Hepatocyte (in vitro differentiated cells): Measurements from ENCODE around the gene RNF4. TPM values are rescaled to one million over a fixed set of nuclear protein-coding genes. Genes with fewer than 3 reads are reported as not detected.

ENCODE experiments used
- DNase-seq: peaks from one replicate; pipeline ENCODE4 v3.0.0-alpha.2; 2016; ENCODE audit warnings: low spot score
- H2AFZ ChIP-seq: fragments of 200-600 bp; sonication (generic); 2 replicates; pipeline ENCODE4 v1.6.0; 2016; ENCODE audit warnings: antibody characterized with exemption, mild to moderate bottlenecking
- H3K27ac ChIP-seq: fragments of 200-600 bp; sonication (generic); 2 replicates; pipeline ENCODE4 v1.5.1; 2016; ENCODE audit warnings: mild to moderate bottlenecking
- H3K27me3 ChIP-seq: fragments of 200-600 bp; sonication (generic); 2 replicates; pipeline ENCODE4 v1.6.1; 2016
- H3K36me3 ChIP-seq: fragments of 200-600 bp; sonication (generic); replicated peaks from 2 replicates; pipeline ENCODE4 v1.5.1; 2016; ENCODE audit warnings: low read depth; ENCODE audit not compliant: insufficient read depth
- H3K4me1 ChIP-seq: fragments of 200-600 bp; sonication (generic); 2 replicates; pipeline ENCODE4 v1.5.1; 2016; ENCODE audit warnings: mild to moderate bottlenecking, moderate library complexity; ENCODE audit not compliant: insufficient read depth
- H3K4me2 ChIP-seq: fragments of 200-600 bp; sonication (generic); 2 replicates; pipeline ENCODE4 v1.6.0; 2016
- H3K4me3 ChIP-seq: fragments of 200-600 bp; sonication (generic); 2 replicates; pipeline ENCODE4 v1.5.1; 2016; ENCODE audit warnings: mild to moderate bottlenecking
- H3K79me2 ChIP-seq: fragments of 200-600 bp; sonication (generic); 2 replicates; pipeline ENCODE4 v1.6.0; 2017; ENCODE audit warnings: mild to moderate bottlenecking
- H3K9me2 ChIP-seq: fragments of 200-600 bp; sonication (generic); replicated peaks from 2 replicates; pipeline ENCODE4 v1.6.0; 2017; ENCODE audit warnings: mild to moderate bottlenecking; ENCODE audit not compliant: insufficient read depth
- H3K9me3 ChIP-seq: fragments of 200-600 bp; sonication (generic); 2 replicates; pipeline ENCODE4 v1.5.1; 2016; ENCODE audit warnings: low read depth, mild to moderate bottlenecking
- H4K20me1 ChIP-seq: fragments of 200-600 bp; sonication (generic); 2 replicates; pipeline ENCODE4 v1.6.0; 2016; ENCODE audit warnings: mild to moderate bottlenecking; ENCODE audit not compliant: insufficient read depth, poor library complexity, severe bottlenecking
- EZH2 ChIP-seq: fragments of 200-600 bp; sonication (generic); IDR thresholded peaks from 2 replicates; pipeline ENCODE4 v1.6.1; 2016; ENCODE audit warnings: antibody characterized with exemption, mild to moderate bottlenecking, borderline replicate concordance
- EZH2phosphoT487 ChIP-seq: fragments of 200-600 bp; sonication (generic); IDR thresholded peaks from one replicate; pipeline ENCODE4 v1.6.1; 2018; ENCODE audit warnings: antibody characterized with exemption, mild to moderate bottlenecking, low read depth, moderate library complexity; ENCODE audit not compliant: unreplicated experiment, severe bottlenecking
- WGBS: methylation state at CpG from one replicate; pipeline ENCODE4 v1.1.6; 2016; ENCODE audit warnings: low lambda C conversion rate; ENCODE audit errors: missing lambda C conversion rate; 5-methylcytosine and 5-hydroxymethylcytosine counted together
- polyA plus RNA-seq: library from polyadenylated mRNA; unstranded; fragments of >200 nt; fragmentation: Nextera tagmentation; extraction: Ambion mirVana; gene quantifications from 2 replicates; pipeline ENCODE4 v1.2.1, GENCODE V29; 2016
- total RNA-seq: library from RNA; depleted of rRNA; stranded (reverse); fragments of >200 nt; gene quantifications from 2 replicates; pipeline ENCODE4 v1.2.3, GENCODE V29; 2014
- TF ChIP-seq, protein P1 (sequence below): fragments of 200-600 bp; sonication (generic); IDR thresholded peaks from 2 replicates; pipeline ENCODE4 v1.5.1; 2016; ENCODE audit warnings: antibody characterized with exemption, mild to moderate bottlenecking; ENCODE audit not compliant: poor library complexity

Gene RNF4
- total and polyA plus RNA-seq, 2 experiments from 2014 or later = 42.4 to 50.3 TPM

DNA sequence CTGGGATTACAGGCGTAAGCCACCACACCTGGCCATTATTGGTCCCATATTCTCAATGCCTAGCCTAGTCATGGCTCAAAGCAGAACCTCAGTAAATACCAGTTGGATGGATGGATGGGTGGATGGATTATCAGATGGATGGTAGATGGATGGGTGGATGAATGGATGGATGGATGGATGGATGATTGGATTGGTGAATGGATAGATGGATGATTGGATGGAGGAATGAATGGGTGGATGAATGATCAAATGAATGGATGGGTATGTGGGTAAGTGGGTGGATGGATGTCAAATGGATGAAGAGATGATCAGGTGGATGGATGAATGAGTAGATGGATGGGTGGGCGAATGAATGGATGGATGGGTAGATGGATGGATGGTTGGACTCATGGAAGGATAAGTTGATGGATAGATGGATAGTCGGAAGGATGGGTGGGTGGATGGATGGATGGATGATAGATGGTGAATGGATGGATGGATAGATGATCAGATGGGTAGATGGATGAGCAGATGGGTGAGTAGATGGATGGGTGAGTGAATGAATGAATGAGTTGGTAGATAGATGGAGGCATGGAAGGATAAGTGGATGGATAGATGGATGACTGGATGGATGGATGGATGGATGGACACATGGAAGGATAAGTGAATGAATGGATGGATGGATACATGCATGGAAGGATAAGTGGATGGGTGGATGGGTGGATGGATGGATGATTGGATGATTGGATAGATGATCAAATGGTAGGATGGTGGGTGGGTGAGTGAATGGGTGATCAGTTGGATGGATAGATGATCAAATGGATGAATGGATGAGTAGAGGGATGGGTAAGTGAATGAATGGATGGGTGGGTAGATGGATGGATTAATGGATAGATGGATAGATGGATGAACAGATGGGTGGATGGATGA, 22.0 kb upstream of the RNF4 start:
- Histone ChIP-seq H3K4me2 (no peak overlapping the region), H3K36me3 (no peaks in the 10 kb centered on the region), H3K27ac (no peak overlapping the region), H3K9me2 (no peaks in the 10 kb centered on the region), H2AFZ (no peak overlapping the region), H3K4me1 (no peaks in the 10 kb centered on the region), H3K79me2 (no peaks in the 10 kb centered on the region), H3K27me3 (no peaks in the 10 kb centered on the region), H3K4me3 (no peak overlapping the region), H4K20me1 (no peaks in the 10 kb centered on the region), H3K9me3 (no peaks in the 10 kb centered on the region)
- TF ChIP-seq, protein P1, sequence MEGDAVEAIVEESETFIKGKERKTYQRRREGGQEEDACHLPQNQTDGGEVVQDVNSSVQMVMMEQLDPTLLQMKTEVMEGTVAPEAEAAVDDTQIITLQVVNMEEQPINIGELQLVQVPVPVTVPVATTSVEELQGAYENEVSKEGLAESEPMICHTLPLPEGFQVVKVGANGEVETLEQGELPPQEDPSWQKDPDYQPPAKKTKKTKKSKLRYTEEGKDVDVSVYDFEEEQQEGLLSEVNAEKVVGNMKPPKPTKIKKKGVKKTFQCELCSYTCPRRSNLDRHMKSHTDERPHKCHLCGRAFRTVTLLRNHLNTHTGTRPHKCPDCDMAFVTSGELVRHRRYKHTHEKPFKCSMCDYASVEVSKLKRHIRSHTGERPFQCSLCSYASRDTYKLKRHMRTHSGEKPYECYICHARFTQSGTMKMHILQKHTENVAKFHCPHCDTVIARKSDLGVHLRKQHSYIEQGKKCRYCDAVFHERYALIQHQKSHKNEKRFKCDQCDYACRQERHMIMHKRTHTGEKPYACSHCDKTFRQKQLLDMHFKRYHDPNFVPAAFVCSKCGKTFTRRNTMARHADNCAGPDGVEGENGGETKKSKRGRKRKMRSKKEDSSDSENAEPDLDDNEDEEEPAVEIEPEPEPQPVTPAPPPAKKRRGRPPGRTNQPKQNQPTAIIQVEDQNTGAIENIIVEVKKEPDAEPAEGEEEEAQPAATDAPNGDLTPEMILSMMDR = no peak
- TF ChIP-seq EZH2phosphoT487 = no peak
- TF ChIP-seq EZH2 = no peak
- 92% methylated on average over 3 of the region's 3 CpGs for WGBS
- DNase-seq = no peak

DNA sequence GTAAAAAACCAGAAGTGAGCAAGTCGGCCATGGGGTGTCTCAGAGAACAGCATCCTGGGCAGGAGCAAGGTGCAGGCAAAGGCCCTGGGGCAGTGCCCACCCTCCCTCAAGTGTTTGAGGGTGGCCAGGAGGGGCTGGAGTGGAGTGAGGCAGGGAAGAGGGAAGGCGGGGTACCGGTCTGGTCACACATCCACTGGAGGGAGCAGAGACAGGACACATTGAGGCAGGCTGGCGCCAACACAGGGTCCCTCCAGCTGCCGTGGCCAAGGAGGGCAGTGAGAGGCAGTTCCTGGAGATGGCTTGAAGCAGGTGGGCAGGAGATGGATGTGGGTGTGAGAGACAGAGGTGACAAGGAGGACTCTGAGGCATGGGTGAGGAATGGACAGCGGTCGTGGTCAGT, 20.3 kb upstream of the RNF4 start:
- Histone ChIP-seq H3K9me2 (no peaks in the 10 kb centered on the region), H2AFZ (no peak overlapping the region), H3K27me3 (no peaks in the 10 kb centered on the region), H3K79me2 (no peaks in the 10 kb centered on the region), H3K4me1 (no peaks in the 10 kb centered on the region), H3K4me2 (no peak overlapping the region), H3K36me3 (no peaks in the 10 kb centered on the region), H3K4me3 (no peak overlapping the region), H3K9me3 (no peaks in the 10 kb centered on the region), H4K20me1 (no peaks in the 10 kb centered on the region), H3K27ac (no peak overlapping the region)
- 94% methylated on average over 7 of the region's 7 CpGs for WGBS
- DNase-seq = no peak
- TF ChIP-seq EZH2phosphoT487 (no peak), EZH2 (no peak)
- TF ChIP-seq, protein P1 = no peak

DNA sequence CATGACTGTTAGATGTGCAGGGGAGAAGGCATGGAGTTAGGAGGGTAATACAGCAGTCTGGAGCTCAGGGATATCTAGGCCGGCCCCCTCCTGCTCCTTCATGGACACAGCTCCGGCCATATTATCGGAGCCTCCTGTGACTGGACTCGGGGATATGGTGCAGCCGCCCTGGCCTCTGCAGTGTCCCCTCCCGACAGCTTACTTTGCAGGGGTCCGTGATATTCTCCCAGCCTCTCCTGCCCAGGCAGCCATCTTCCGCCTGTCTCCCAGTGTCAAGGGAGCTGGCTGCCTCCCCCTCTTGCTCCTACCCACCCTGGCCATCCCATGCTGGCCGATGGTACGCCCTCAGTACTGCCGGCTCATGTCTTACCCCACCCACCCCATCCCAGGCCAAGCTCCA, 19.9 kb upstream of the RNF4 start:
- no peaks in the 10 kb centered on the region for H4K20me1 ChIP-seq
- no peak overlapping the region for H3K4me2 ChIP-seq
- H3K9me2 ChIP-seq = no peaks in the 10 kb centered on the region
- 92% methylated on average over 11 of the region's 11 CpGs for WGBS
- no peaks in the 10 kb centered on the region for H3K9me3 ChIP-seq
- TF ChIP-seq, protein P1 = no peak
- TF ChIP-seq EZH2 (no peak), EZH2phosphoT487 (no peak)
- H3K27ac ChIP-seq = no peak overlapping the region
- no peak for DNase-seq
- no peaks in the 10 kb centered on the region for H3K79me2 ChIP-seq
- no peaks in the 10 kb centered on the region for H3K27me3 ChIP-seq
- H2AFZ ChIP-seq = no peak overlapping the region
- H3K4me1 ChIP-seq = no peaks in the 10 kb centered on the region
- H3K4me3 ChIP-seq = no peak overlapping the region
- no peaks in the 10 kb centered on the region for H3K36me3 ChIP-seq
